Common myeloid progenitor, CD34-positive (primary cell): Measurements from ENCODE around the gene RTBDN.
A peak's percentile ranks its signal among the peaks of the same experiment; 100 is the strongest.

ENCODE experiments used
- CTCF ChIA-PET: fragments of 350-600 bp; sonication (Branson Sonifier 250); formaldehyde crosslinking; loops from one replicate; lab custom pipeline; 2021; ENCODE audit warnings: antibody characterized with exemption; lab: Charles Lee
- POLR2A ChIA-PET: fragments of 350-600 bp; sonication (Branson Sonifier 250); formaldehyde crosslinking; loops from one replicate; lab custom pipeline; 2021; ENCODE audit warnings: antibody characterized with exemption; lab: Charles Lee
- DNase-seq, 3 donors: peaks; one replicate each; pipeline versions ENCODE4 v3.0.0 to v3.0.0-alpha.2; 2013
- H3K27ac ChIP-seq, 2 experiments: 1 replicate in 1 of 2; 2 replicates in 1 of 2; pipeline ENCODE4 v1.7.0; 2013; ENCODE audit warnings: inconsistent platforms in 2 of 2, low read length in 2 of 2, mild to moderate bottlenecking in 2 of 2, low read depth in 1 of 2, moderate library complexity in 1 of 2; ENCODE audit not compliant: severe bottlenecking in 2 of 2, insufficient read depth in 1 of 2, poor library complexity in 1 of 2
- H3K27me3 ChIP-seq, 5 experiments: replicated peaks in 2 of 5; 1 replicate in 3 of 5; 2 replicates in 2 of 5; pipeline versions ENCODE4 v1.6.1 to v1.7.0; 2013; ENCODE audit warnings: low read length in 4 of 5, mild to moderate bottlenecking in 2 of 5, moderate library complexity in 2 of 5, inconsistent platforms in 1 of 5; ENCODE audit not compliant: insufficient read depth in 5 of 5, control insufficient read depth in 4 of 5
- H3K36me3 ChIP-seq, 4 experiments: 1 replicate in 2 of 4; 2 replicates in 2 of 4; pipeline versions ENCODE4 v1.6.1 to v1.7.0; 2013; ENCODE audit warnings: low read length in 3 of 4, control low read depth in 1 of 4, mild to moderate bottlenecking in 1 of 4; ENCODE audit not compliant: control insufficient read depth in 4 of 4, insufficient read depth in 4 of 4
- H3K4me1 ChIP-seq, 4 experiments: 1 replicate in 3 of 4; 2 replicates in 1 of 4; pipeline versions ENCODE4 v1.6.1 to v1.7.1; 2013; ENCODE audit warnings: low read length in 3 of 4, mild to moderate bottlenecking in 3 of 4, control low read depth in 1 of 4, inconsistent platforms in 1 of 4, moderate library complexity in 1 of 4; ENCODE audit not compliant: control insufficient read depth in 4 of 4, insufficient read depth in 4 of 4; ENCODE audit errors: control extremely low read depth in 1 of 4
- H3K4me3 ChIP-seq, 7 experiments: 1 replicate in 4 of 7; 2 replicates in 3 of 7; pipeline versions ENCODE4 v1.5.1 to v1.7.0; 2013; ENCODE audit warnings: mild to moderate bottlenecking in 7 of 7, low read length in 6 of 7, moderate library complexity in 6 of 7, inconsistent platforms in 2 of 7, low read depth in 2 of 7, control low read depth in 1 of 7; ENCODE audit not compliant: insufficient read depth in 4 of 7, control insufficient read depth in 1 of 7; ENCODE audit errors: extremely low read depth in 1 of 7
- H3K9me3 ChIP-seq, 5 experiments: 1 replicate in 4 of 5; 2 replicates in 1 of 5; pipeline versions ENCODE4 v1.6.1 to v1.7.1; 2013; ENCODE audit warnings: low read length in 4 of 5, mild to moderate bottlenecking in 2 of 5, inconsistent platforms in 1 of 5, low read depth in 1 of 5, moderate library complexity in 1 of 5; ENCODE audit not compliant: control insufficient read depth in 4 of 5, insufficient read depth in 2 of 5; ENCODE audit errors: control extremely low read depth in 1 of 5
- WGBS: methylation state at CpG from one replicate; pipeline ENCODE4 v1.1.5; 2013; ENCODE audit not compliant: insufficient coverage; 5-methylcytosine and 5-hydroxymethylcytosine counted together

Gene RTBDN

GRCh38 chr19:12836529-12836863 is 2.1 kb upstream of the RTBDN start:
- POLR2A ChIA-PET, result no interaction called here
- WGBS, result 8% methylated on average over 6 of the region's 6 CpGs
- H3K4me1 ChIP-seq, result peaks cover 2 to 44% (median 26%) of the 10 kb centered on the region in 4 experiments
- no peak for DNase-seq
- H3K9me3 ChIP-seq, result peaks cover 0 to 2% (median 0%) of the 10 kb centered on the region in 5 experiments
- no peak overlapping the region for H3K27ac ChIP-seq
- H3K27me3 ChIP-seq, result peaks cover 16 to 96% (median 44%) of the 10 kb centered on the region in 5 experiments
- CTCF ChIA-PET, result interaction anchor here (0.9 to 2.7 kb wide), 3 partner anchors 8 to 20 kb away, joined by 3 to 13 read pairs (median 9); no protein-coding TSS in a partner anchor
- no peaks in the 10 kb centered on the region for H3K36me3 ChIP-seq
- H3K4me3 ChIP-seq, result no peak overlapping the region

GRCh38 chr19:12834976-12835757 is 788 bp upstream of the RTBDN start:
- ChIA-PET CTCF (interaction anchor here (0.9 kb wide), 1 partner anchor 11 kb away, joined by 3 read pairs; no protein-coding TSS in a partner anchor), POLR2A (no interaction called here)
- no peaks in the 10 kb centered on the region for H3K9me3 ChIP-seq
- no peaks in the 10 kb centered on the region for H3K36me3 ChIP-seq
- peaks cover 0 to 32% (median 20%) of the 10 kb centered on the region in 4 experiments for H3K4me1 ChIP-seq
- no peak overlapping the region for H3K4me3 ChIP-seq
- 11% methylated on average over 23 of the region's 39 CpGs for WGBS
- DNase-seq, result peak in 2 of 3 donors; percentile 61 to 67
- H3K27ac ChIP-seq, result no peak overlapping the region
- peaks cover 20 to 96% (median 42%) of the 10 kb centered on the region in 5 experiments for H3K27me3 ChIP-seq

GRCh38 chr19:12833738-12834565 is 427 bp downstream of the RTBDN start:
- H3K27ac ChIP-seq, result no peak overlapping the region
- ChIA-PET POLR2A (no interaction called here), CTCF (interaction anchor here (0.9 kb wide), 1 partner anchor 10 kb away, joined by 3 read pairs; no protein-coding TSS in a partner anchor)
- no peaks in the 10 kb centered on the region for H3K36me3 ChIP-seq
- DNase-seq, result peak in 1 of 3 donors; percentile 49
- peaks cover 11 to 92% (median 37%) of the 10 kb centered on the region in 5 experiments for H3K27me3 ChIP-seq
- no peaks in the 10 kb centered on the region for H3K9me3 ChIP-seq
- H3K4me3 ChIP-seq, result peak overlapping the region in 6 of 7 experiments; percentile 1 to 64 (median 41)
- 2% methylated on average over 50 of the region's 87 CpGs for WGBS
- H3K4me1 ChIP-seq, result peaks cover 0 to 30% (median 18%) of the 10 kb centered on the region in 4 experiments

- Histone ChIP-seq H3K4me3 (no peak overlapping the region), H3K4me1 (peaks cover 0 to 27% (median 16%) of the 10 kb centered on the region in 4 experiments), H3K9me3 (no peaks in the 10 kb centered on the region), H3K27ac (no peak overlapping the region), H3K27me3 (peaks cover 11 to 90% (median 37%) of the 10 kb centered on the region in 5 experiments), H3K36me3 (no peaks in the 10 kb centered on the region)
- DNase-seq, result no peak
- ChIA-PET CTCF (no interaction called here), POLR2A (no interaction called here)
- 0% methylated on average over 3 of the region's 5 CpGs for WGBS
Observed at GRCh38 chr19:12833418-12833737, 1.0 kb downstream of the RTBDN start.

GRCh38 chr19:12828494-12828893 is 5.9 kb downstream of the RTBDN start:
- Histone ChIP-seq H3K27ac (no peak overlapping the region), H3K36me3 (no peaks in the 10 kb centered on the region), H3K4me3 (peak overlapping the region in 2 of 7 experiments; percentile 22 to 45), H3K27me3 (peaks cover 8 to 47% (median 17%) of the 10 kb centered on the region in 5 experiments), H3K4me1 (peaks cover 0 to 24% (median 9%) of the 10 kb centered on the region in 4 experiments), H3K9me3 (no peaks in the 10 kb centered on the region)
- ChIA-PET POLR2A (interaction anchor here (0.7 kb wide), 1 partner anchor 22 kb away, joined by 4 read pairs; no protein-coding TSS in a partner anchor), CTCF (interaction anchor here (0.6 to 2.2 kb wide), 11 partner anchors 9 to 1162 kb away, joined by 3 to 13 read pairs (median 3); partner anchors contain the start of genes FBXW9, JUNB and MAST1)
- DNase-seq, result peak; percentile 77 to 85 (median 84)
- WGBS, result 10% methylated on average over 13 of the region's 23 CpGs

- Histone ChIP-seq H3K4me3 (peak overlapping the region in 3 of 7 experiments; percentile 20 to 65 (median 38)), H3K36me3 (no peaks in the 10 kb centered on the region), H3K27me3 (peaks cover 0 to 18% (median 5%) of the 10 kb centered on the region in 5 experiments), H3K27ac (no peak overlapping the region), H3K4me1 (peaks cover 0 to 17% (median 6%) of the 10 kb centered on the region in 4 experiments), H3K9me3 (no peaks in the 10 kb centered on the region)
- DNase-seq, result peak; percentile 51 to 71 (median 67)
- 5% methylated on average over 40 of the region's 46 CpGs for WGBS
- ChIA-PET POLR2A (interaction anchor here (0.6 kb wide), 1 partner anchor 23 kb away, joined by 3 read pairs; no protein-coding TSS in a partner anchor), CTCF (interaction anchor here (0.6 to 2.9 kb wide), 11 partner anchors 10 to 92 kb away, joined by 3 to 9 read pairs (median 3); no protein-coding TSS in a partner anchor)
Observed at GRCh38 chr19:12825254-12826131, 8.9 kb downstream of the RTBDN start.
